GM21526 (cell line): ENCODE measurements around the gene ARFGAP1.

Experiments used
- ATAC-seq: cut with Tn5 transposase; IDR thresholded peaks from one replicate; pipeline ENCODE4 v1.9.1; 2021; ENCODE audit warnings: moderate library complexity; ENCODE audit not compliant: unreplicated experiment, low FRiP score

Gene ARFGAP1

GRCh38 chr20:63289311-63290135 lies 16.9 kb downstream of the ARFGAP1 start:
- ATAC-seq: no peak

DNA sequence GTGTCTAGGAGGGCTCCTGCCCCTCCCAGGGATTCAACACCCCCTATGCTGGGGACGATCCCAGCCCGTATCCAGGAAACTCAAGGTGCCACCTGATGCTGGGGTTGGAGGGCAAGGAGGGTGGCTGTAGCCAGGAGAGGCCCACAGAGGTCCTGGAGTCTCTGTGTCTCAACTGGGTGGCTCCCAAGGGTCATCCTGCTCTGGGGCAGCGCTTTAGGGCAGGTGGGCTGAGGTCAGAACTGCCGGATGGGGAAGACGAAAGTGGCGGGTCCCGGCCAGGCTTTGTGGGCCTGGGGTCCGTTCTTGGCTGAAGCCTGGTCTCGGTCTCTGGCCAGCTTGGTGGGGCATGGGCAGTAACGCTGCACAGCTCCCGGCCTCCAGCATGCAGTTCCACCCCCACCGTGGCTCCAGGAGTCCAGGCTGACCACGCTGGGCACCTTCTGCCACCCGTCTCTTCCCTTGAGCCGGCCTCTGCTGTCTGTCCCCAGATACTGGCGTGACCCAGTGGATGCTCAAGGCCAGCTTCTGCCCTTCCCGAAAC lies 17.6 kb downstream of the ARFGAP1 start:
- ATAC-seq: no peak

- no peak for ATAC-seq
Observed at GRCh38 chr20:63290677-63291472, 18.3 kb downstream of the ARFGAP1 start.

DNA sequence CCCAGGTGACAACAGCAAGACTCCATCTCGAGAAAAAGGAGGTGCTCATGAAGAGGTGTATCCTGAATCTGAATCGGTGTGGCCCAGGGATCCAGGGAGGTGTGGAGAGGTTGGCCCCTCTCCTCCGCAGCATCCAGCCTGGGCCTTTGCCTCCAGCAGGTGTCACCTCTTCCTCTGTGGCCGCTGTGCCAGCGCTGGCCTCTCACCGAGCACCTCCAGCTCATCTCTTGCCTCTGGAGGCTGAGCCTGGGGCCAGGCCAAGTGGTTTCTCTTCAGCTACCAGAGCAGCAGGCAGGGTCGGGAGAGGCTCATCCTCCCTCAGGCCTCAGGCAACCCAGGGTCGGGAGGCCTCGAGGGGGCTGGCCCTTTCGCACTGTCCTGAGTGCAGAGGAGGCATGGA lies 19.2 kb downstream of the ARFGAP1 start:
- no peak for ATAC-seq

DNA sequence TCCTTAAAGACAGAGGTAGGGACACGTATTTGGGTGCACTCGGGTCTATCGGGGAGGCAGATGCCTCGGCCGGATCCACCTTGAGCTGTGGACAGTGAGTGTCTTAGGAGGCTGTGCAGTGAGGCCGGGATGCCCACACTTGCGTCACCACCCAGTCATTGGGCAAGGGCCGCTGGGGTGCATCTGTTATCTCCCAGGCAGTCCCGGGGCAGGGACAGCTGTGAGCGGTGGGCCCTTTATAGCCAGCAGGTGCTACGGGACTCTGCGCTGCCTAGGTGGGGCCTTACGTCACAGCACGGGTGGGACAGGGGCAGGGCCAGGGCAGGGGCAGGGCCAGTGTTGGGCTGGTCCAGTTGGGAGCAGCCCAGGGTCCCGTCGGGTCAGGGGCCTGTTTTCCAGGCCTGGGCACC lies 19.7 kb downstream of the ARFGAP1 start:
- no peak for ATAC-seq

DNA sequence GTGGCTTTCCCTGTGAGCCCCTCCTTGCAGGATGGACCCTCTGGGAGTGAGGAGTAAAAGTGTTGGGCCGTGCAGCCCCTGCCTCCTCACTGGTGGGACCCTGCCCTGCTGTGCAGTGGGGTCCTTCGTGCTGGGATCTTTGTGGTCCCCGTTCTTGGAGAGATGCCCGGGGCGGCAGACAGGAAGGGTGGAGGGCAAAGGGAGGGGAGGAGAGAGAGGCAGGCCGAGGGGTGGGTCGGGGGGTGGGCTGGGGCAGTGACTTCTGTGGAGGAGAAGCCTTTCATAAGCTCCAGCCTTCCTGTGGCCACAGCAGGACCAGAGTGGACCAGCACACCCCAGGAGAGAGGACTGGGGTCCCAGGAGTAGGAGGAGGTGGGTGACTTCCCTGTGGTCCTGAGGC lies 20.3 kb downstream of the ARFGAP1 start, which contains the start of gene COL20A1:
Gene COL20A1, plus strand, starts transcription at position 283 of the 400 bp plus-strand sequence. CDS start 1,922 bp downstream, outside the sequence.
- no peak for ATAC-seq

- ATAC-seq: no peak
Observed at GRCh38 chr20:63293456-63293855, 20.8 kb downstream of the ARFGAP1 start.

DNA sequence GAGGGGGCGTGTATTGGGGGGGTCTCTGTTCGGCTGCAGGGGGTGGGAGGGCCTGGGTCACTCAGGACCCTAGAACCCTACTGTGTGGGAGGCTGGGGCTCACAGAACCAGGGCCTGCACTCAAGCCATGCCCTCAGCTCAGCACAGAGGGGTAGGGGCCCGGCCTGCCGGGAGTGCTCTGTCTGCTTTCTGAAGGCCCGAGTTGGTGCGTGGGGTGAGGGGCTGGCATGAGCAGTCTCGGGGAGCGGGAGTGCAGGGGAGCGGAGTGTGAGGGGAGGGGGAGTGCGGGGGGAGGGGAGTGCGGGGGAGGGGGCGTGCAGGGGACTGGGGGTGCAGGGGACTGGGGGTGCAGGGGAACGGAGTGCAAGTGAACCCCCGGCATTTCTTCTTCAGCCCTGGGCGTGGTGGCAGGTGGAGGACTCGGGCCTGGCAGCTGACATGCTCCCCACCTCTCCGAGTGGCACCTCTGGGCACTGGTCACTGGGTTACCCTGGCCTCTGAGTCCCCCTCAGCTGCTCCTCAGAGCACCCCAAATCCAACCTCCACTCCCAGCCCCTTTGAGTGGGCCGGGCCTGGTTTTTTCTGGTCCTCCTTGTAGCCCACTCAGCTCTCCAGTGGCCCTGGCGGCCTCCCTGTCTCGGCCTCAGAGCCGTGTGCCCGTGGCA lies 21.4 kb downstream of the ARFGAP1 start:
- no peak for ATAC-seq

DNA sequence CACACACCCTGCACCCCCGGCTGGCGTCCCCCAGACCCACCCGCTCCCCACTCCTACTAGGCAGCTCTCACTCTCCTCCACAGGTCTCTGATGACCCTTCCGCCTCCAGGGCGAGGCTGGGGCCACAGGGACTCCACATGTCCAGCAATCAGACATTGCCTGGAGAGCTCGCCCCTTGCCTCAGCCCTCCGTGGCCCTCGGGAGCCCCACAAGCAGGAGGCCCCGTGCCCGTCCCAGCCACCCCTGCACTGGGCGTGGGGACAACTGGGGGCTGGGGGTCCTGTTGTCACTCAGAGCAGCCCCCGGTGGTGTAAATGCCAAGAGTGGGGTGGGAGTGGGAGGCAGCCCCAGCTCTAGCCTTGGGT lies 21.9 kb downstream of the ARFGAP1 start:
- no peak for ATAC-seq

- ATAC-seq: no peak
Observed at GRCh38 chr20:63295018-63295417, 22.4 kb downstream of the ARFGAP1 start.

DNA sequence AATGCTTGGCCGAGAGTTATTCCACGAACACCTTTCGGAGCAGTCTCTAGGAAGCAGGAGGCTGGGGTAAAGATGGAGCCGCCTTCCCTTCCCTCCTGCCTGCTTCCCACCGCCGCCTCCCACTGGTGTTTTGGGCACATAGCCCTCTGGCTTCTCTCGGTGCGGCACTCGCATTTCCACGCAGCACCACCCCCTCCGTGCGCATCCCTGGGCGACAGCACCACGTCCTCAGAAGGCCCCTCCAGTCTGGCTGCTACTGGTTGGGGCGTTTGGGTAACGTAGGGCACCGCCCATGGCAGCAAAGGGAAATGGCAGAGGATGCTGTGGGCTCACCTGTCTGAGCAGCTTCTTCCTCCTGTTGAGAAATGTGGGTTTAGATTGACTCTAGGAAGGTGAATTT lies 22.8 kb downstream of the ARFGAP1 start:
- ATAC-seq: no peak

DNA sequence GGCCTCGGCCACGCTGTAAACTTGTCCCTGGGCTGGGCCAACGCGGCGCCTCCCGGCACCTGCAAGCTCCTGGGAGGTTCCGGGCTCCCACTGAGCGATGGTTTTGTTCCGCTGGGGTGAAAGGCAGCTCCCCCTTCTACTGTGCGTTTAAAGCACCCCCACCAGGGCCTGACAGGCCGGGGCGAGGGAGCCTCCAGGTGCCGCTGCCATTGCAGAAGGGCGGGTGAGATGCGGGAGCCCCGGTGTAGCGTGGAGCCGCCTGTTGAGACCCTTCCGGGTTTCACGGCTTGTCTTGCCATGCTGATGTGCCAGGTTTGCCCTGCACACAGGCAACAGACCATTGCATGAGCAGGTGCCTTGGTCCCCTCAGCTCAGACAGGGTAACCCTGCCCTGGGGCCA lies 23.2 kb downstream of the ARFGAP1 start:
- ATAC-seq: no peak

- no peak for ATAC-seq
Observed at GRCh38 chr20:63296531-63297299, 24.1 kb downstream of the ARFGAP1 start.

- ATAC-seq: no peak
Observed at GRCh38 chr20:63297371-63297781, 24.8 kb downstream of the ARFGAP1 start.

DNA sequence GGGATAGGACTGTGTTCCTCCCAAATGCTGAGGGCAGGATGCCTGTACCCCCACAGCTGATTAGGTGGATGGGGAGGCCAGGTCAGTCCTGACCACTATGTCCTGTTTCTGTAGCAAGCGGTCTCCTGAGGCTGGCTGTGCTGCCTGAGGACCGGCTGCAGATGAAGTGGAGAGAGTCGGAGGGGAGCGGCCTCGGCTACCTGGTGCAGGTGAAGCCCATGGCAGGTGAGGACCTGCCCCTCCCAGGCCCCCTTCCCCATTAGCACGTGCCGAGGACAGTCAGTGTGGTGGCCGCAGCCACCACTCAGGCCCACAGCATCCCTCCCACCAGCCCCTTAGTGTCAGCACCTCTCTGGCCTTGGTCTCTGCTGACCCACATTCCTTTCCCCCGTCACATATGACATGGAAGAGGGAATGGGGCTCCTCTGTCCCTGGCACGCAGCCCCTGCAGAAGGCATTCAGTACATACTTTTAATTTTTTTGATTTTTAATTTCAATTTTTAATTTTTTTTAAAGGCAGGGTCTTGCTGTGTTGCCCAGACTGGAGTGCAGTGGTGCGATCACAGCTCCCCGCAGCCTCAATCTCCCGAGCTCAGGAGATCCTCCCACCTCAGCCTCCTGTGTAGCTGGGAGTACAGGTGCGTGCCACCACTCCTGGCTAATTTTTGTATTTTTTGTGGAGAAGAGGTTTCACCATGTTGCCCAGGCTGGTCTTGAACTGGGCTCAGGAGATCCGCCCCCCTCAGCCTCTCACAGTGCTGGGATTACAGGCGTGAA lies 25.4 kb downstream of the ARFGAP1 start:
- no peak for ATAC-seq

DNA sequence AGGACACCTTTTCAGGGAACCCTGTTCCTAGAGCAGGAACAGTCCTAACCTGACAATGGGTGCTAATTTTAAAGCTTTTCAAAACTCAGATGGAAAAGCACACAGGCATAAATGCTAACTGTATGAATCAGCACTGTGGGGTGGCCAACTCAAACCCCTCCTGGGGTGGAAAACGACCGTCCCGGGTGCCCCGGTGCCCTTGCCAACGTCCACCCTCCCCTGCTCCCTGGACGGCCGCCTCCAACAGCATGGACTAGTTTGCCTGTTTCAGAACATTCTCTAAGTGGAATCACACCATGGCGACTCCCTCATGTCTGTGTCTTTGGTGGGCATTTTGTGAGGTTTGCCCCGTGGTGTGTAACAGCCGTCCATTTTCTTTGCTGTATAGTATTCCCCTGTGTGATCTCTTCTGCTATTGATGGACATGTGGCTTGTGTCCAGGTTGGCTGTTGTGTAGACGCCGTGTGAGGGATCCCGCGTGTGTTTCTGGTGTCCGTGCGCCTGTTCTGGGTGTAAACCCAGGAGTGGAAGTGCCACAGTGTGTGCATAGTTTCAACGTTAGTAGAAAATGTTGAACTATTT lies 26.2 kb downstream of the ARFGAP1 start:
- ATAC-seq: no peak

- no peak for ATAC-seq
Observed at GRCh38 chr20:63301671-63302070, 29.1 kb downstream of the ARFGAP1 start.

- ATAC-seq: no peak
Observed at GRCh38 chr20:63303095-63303666, 30.6 kb downstream of the ARFGAP1 start.

DNA sequence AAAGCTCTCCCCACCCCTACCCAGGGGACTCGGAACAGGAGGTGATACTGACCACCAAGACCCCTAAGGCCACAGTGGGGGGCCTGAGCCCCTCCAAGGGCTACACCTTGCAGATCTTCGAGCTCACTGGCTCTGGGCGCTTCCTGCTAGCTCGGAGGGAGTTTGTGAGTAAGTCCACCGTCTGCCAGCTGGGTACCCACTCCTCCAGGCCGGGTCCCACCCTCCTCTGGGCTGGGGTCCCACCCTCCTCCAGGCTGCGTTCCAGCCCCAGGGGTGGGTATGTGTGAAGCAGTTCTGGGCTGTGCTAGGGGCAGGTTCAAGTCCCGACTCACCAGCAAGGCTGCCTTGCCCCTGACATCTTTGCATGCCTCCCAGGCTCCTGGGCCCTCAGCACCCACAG lies 32.8 kb downstream of the ARFGAP1 start:
- no peak for ATAC-seq
